Omental fat pad (tissue), 4 donors: ENCODE measurements around the gene ABL2. TPM values are rescaled to one million over a fixed set of nuclear protein-coding genes. Genes with fewer than 3 reads are reported as not detected.

ENCODE experiments used
- ATAC-seq: fragments of 150-250 bp; one replicate; pipeline ENCODE4 v1.9.1; 2016; ENCODE audit warnings: mild to moderate bottlenecking, moderate library complexity; ENCODE audit not compliant: low FRiP score
- DNase-seq: peaks from one replicate; pipeline ENCODE4 v3.0.0-alpha.2; 2019; ENCODE audit warnings: low spot score
- CTCF ChIP-seq, 3 donors: fragments of 450-650 bp; IDR thresholded peaks; one replicate each; pipeline ENCODE4 v1.5.1; 2016 to 2017; ENCODE audit warnings: antibody characterized with exemption in 3 of 3, mild to moderate bottlenecking in 3 of 3, moderate library complexity in 2 of 3
- total RNA-seq, 4 donors: library from RNA; depleted of rRNA; stranded (reverse); fragments of >200 nt; gene quantifications; one replicate each; pipeline ENCODE4 v1.1.0, GENCODE V29; 2016

ABL2 gene
- total RNA-seq, 4 donors from 2014 or later = 19.1 to 128 (median 39.9) TPM

GRCh38 chr1:179089827-179090482 is 139.5 kb downstream of the ABL2 start:
- DNase-seq (no peak), ATAC-seq (no peak)
- no peak for TF ChIP-seq CTCF (IDR thresholded peaks at IDR 0.05)

- ATAC-seq (no peak), DNase-seq (no peak)
- TF ChIP-seq CTCF (IDR thresholded peaks at IDR 0.05) = no peak
Observed at GRCh38 chr1:179087665-179088064, 141.8 kb downstream of the ABL2 start.

GRCh38 chr1:179083533-179083932 is 145.9 kb downstream of the ABL2 start:
- no peak for ATAC-seq
- no peak for DNase-seq
- TF ChIP-seq CTCF (IDR thresholded peaks at IDR 0.05) = no peak

- DNase-seq = no peak
- no peak for ATAC-seq
- TF ChIP-seq CTCF (IDR thresholded peaks at IDR 0.05) = no peak
Observed at GRCh38 chr1:179082999-179083335, 146.5 kb downstream of the ABL2 start.

- no peak for TF ChIP-seq CTCF (IDR thresholded peaks at IDR 0.05)
Observed at GRCh38 chr1:179082333-179082998, 147.0 kb downstream of the ABL2 start.

GRCh38 chr1:179081687-179082332 is 147.7 kb downstream of the ABL2 start, which contains the start of gene TOR3A:
TSS of gene TOR3A (plus strand) at chr1:179082070. CDS start at chr1:179082129, 59 bp downstream.
- DNase-seq (peak; percentile 62), ATAC-seq (peak; percentile 91)
- no peak for TF ChIP-seq CTCF (IDR thresholded peaks at IDR 0.05)

More at GRCh38 chr1:179082333-179082998, 147.0 kb downstream of the ABL2 start:
- DNase-seq (no peak), ATAC-seq (peak; percentile 57)
